ENCODE data around the gene FUT3. TPM values are rescaled to one million over a fixed set of nuclear protein-coding genes. Genes with fewer than 3 reads are reported as not detected.

FUT3 gene
- total and polyA plus RNA-seq, 2 of the 8 experiments (the other 6 are each of a cell fraction or from before 2014, with no cell fraction given) = 0.15 to 0.63 TPM

GRCh38 chr19:5882421-5882968 lies 31.2 kb upstream of the FUT3 start:
- no peaks in the 10 kb centered on the region for H3K9me3 ChIP-seq (ENCODE audit: insufficient read depth in 2 of 2, low read depth in 1 of 2, low read length in 1 of 2)
- TF ChIP-seq SAP30 (IDR thresholded peaks at IDR 0.05; ENCODE audit: insufficient read depth, insufficient replicate concordance, low read length) (no peak), POLR2A (IDR thresholded peaks at IDR 0.05; ENCODE audit: control extremely low read depth in 1 of 2, low read depth in 2 of 2, low read length in 2 of 2) (no peak), CREB1 (IDR thresholded peaks at IDR 0.05) (no peak)

More at GRCh38 chr19:5882421-5882968, 31.2 kb upstream of the FUT3 start:
- no peaks in the 10 kb centered on the region for H4K20me1 ChIP-seq (replicated peaks in 1 of 2; ENCODE audit: control insufficient read depth in 1 of 2, insufficient read depth in 2 of 2, low read length in 2 of 2)
- no peak overlapping the region for H2BK15ac ChIP-seq (ENCODE audit: low read length)
- H3K36me3 ChIP-seq (ENCODE audit: control insufficient read depth in 2 of 4, insufficient read depth in 4 of 4, low read length in 3 of 4) = no peaks in the 10 kb centered on the region
- H3K9ac ChIP-seq (replicated peaks in 1 of 4; ENCODE audit: extremely low read depth in 1 of 4, low read depth in 3 of 4, low read length in 3 of 4) = no peak overlapping the region
- no peak overlapping the region for H3K14ac ChIP-seq (ENCODE audit: insufficient read length)
- H2BK120ac ChIP-seq (replicated peaks; ENCODE audit: low read depth, low read length) = no peak overlapping the region
- no peak overlapping the region for H3K4me2 ChIP-seq (ENCODE audit: insufficient read depth in 1 of 2, low read depth in 2 of 2, low read length in 2 of 2)
- H2BK20ac ChIP-seq (ENCODE audit: low read length) = 0 out of 2 replicates have a peak overlapping the region, but pooled peaks have one; percentile 4
- no peak overlapping the region for H3K4me3 ChIP-seq (ENCODE audit: extremely low read depth in 1 of 4, insufficient read depth in 2 of 4, low read depth in 3 of 4, low read length in 4 of 4)
- WGBS, 2 experiments (ENCODE audit: extremely low coverage in 1 of 2, insufficient coverage in 1 of 2, insufficient read length in 1 of 2, insufficient replicate concordance in 2 of 2, low coverage in 1 of 2, low lambda C conversion rate in 2 of 2, missing lambda C conversion rate in 1 of 2) = 78% methylated on average over 9 of the region's 9 CpGs; no CpG with 5 or more reads in 1 of the 2 experiments
- peaks cover 0 to 2% (median under 1%) of the 10 kb centered on the region in 4 experiments; a peak in 1 of 7 replicates for H3K27me3 ChIP-seq (replicated peaks in 1 of 4; ENCODE audit: control insufficient read depth in 3 of 4, extremely low read depth in 1 of 4, insufficient read depth in 3 of 4, low read length in 3 of 4)
- no peaks in the 10 kb centered on the region for H3K79me1 ChIP-seq (ENCODE audit: low read depth, low read length)
- H3K23ac ChIP-seq (ENCODE audit: insufficient read length) = no peak overlapping the region
- no peak overlapping the region for H4K8ac ChIP-seq (ENCODE audit: extremely low read depth, insufficient read depth, low read length)
- H3K79me2 ChIP-seq (ENCODE audit: control insufficient read depth in 1 of 2, insufficient read depth in 2 of 2, low read length in 2 of 2) = no peaks in the 10 kb centered on the region
- ChIA-PET POLR2A (ENCODE audit: partially characterized antibody) (interaction anchor here (1.0 to 2.2 kb wide), 4 partner anchors 8 to 88 kb away, joined by 3 to 6 read pairs (median 4); no protein-coding TSS in a partner anchor), CTCF (ENCODE audit: partially characterized antibody) (interaction anchor here (0.8 to 1.6 kb wide), 5 partner anchors 9 to 188 kb away, joined by 3 to 9 read pairs (median 4); no protein-coding TSS in a partner anchor)
- H3K4ac ChIP-seq (replicated peaks; ENCODE audit: insufficient read length, low read depth, low read length) = no peak overlapping the region
- DNase-seq (ENCODE audit: low read depth in 1 of 2, low spot score in 2 of 2) = no peak
- no peak overlapping the region for H2AK5ac ChIP-seq (ENCODE audit: low read depth, low read length)
- H2BK12ac ChIP-seq (ENCODE audit: low read depth, low read length) = no peak overlapping the region
- H3K56ac ChIP-seq (replicated peaks; ENCODE audit: insufficient read length, low read depth, low read length) = no peak overlapping the region
- H3K18ac ChIP-seq (ENCODE audit: extremely low read depth, low read length) = peak overlapping the region; percentile 36; the same call in 1 of the 2 replicates
- H4K5ac ChIP-seq (ENCODE audit: insufficient read length, low read depth, low read length) = no peak overlapping the region
- no peak for FAIRE-seq
- H4K91ac ChIP-seq (replicated peaks; ENCODE audit: insufficient read length, low read length) = peak overlapping the region; percentile 84
- no peak overlapping the region for H2BK5ac ChIP-seq (ENCODE audit: low read depth, low read length)
- no peak overlapping the region for H2AFZ ChIP-seq (ENCODE audit: low read length)
- H3K23me2 ChIP-seq (ENCODE audit: low read depth, low read length) = no peaks in the 10 kb centered on the region
- H3K27ac ChIP-seq (ENCODE audit: low read depth, low read length) = no peak overlapping the region
- peaks cover 0 to 17% (median 6%) of the 10 kb centered on the region in 4 experiments; a peak in 6 of 7 replicates for H3K4me1 ChIP-seq (replicated peaks in 1 of 4; ENCODE audit: control insufficient read depth in 3 of 4, insufficient read depth in 4 of 4, low read length in 3 of 4)

Measured in H1 (cell line).